Measurements from ENCODE around the gene CD1C.
"Not testable (repeated sequence)": the region's sequence is repeated elsewhere in the genome, so short reads cannot be mapped to it uniquely, and the experiment has no call there.

The CD1C gene

DNA sequence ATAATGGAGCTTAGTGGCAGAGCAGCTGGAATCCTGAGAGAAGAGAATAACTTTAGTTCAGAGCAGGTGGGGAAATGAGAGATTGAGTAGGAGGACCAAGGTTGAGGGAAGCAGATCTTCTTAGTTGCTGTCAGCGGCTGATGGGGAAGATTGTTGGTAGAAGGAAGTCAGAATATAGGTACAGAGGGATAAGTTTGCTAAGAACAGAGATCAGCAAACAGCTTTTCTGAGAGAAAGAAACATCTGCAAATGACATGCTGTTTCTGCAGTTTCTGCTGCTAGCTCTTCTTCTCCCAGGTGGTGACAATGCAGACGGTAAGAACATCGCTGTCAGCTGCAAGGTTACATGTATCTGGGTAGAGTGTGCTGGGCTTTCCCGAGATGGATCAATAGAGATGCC is at the start of gene CD1C:
CD1C (plus strand) TSS at position 113 of the 400 bp plus-strand sequence; CDS start at position 255, 142 bp downstream.
- H3K4me3 ChIP-seq (ENCODE audit: low read depth, low read length) = no peak within 1 kb of the TSS

DNA sequence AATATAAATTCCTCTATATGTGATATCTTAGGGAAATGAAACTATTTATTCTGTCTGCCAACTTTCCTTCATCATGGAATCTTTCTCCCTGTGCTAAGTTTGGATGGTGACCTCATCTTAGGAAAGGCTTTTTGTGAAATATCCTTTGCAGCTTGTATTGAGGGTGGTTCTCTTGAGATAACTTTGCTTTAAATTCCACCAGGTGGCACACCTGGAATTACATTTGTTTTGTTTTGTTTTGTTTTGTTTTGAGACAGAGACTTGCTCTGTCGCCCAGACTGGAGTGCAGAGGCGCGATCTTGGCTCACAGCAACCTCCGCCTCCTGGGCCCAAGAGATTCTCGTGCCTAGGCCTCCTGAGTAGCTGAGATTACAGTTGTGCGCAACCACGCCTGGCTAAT is 43.1 kb upstream of the CD1C start:
- H3K4me3 ChIP-seq (ENCODE audit: low read depth, low read length) = no peak overlapping the region

- no peak overlapping the region for H3K4me3 ChIP-seq (ENCODE audit: low read depth, low read length)
These were observed 41.6 kb upstream of the CD1C start for GRCh38 chr1:158248118-158248517.

DNA sequence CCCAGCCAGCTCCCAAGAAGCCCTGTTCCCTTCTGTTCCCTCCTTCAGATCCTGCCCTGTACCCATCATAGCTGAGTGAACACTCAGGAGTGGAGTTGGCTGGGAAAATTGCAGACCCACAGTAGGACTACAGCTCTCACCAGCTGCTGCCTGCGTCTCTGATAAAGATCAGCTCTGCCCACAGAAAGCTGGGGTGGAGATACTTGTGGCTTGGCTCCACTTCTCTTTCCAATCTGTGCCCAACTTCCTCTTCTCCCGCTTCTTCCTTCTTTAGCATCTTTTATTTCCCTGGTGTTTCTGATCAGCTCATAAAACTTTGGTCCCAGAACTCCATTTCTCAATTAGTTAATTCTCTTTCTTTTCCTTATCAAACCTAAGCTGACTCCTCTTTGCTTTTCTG is 41.0 kb upstream of the CD1C start:
- no peak overlapping the region for H3K4me3 ChIP-seq (ENCODE audit: low read depth, low read length)

DNA sequence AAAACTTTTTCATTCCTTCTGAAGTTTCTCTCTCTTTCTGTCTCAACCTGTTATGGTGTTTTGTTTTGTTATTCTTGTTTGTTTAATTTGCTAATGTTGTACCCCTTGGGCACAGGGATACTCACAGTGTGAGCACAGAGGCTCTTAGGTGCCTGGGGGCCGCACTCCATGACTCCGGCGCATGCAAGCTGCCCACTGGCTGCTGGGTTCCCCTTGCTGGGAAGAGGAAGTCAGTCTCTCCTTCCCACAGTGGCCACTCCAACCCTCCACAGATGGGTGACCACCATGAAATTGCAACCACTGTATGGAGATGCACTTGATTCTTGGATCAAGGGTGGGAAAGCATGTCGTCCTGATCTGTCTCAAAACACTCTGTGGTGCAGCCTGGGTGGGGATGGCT is 40.1 kb upstream of the CD1C start:
- no peak overlapping the region for H3K4me3 ChIP-seq (ENCODE audit: low read depth, low read length)

- H3K4me3 ChIP-seq (ENCODE audit: low read depth, low read length) = no peak overlapping the region
These were observed 38.6 kb upstream of the CD1C start for GRCh38 chr1:158251163-158251562.

DNA sequence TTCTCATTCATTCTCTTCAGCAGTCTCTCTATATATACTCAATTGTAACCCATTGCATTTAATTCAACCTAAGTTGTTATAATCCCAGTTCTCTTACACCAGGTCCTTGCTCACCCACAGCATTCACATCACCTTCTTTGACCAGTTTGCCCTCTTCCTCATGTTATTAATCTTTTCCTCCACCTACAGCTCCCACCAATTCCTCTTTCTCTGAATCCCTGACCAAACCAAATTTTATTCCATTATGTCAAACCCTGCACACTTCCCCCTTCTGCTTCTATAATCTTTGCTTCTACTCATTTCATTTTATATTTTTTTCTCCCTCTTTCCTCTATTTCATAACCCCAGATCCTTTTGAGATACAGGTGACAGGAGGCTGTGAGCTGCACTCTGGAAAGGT is 34.1 kb upstream of the CD1C start:
- H3K4me3 ChIP-seq (ENCODE audit: low read depth, low read length) = no peak overlapping the region

GRCh38 chr1:158256747-158257146 is 33.0 kb upstream of the CD1C start:
- not testable (repeated sequence) for H3K4me3 ChIP-seq (ENCODE audit: low read depth, low read length)

GRCh38 chr1:158257888-158258287 is 31.8 kb upstream of the CD1C start:
- H3K4me3 ChIP-seq (ENCODE audit: low read depth, low read length) = no peak overlapping the region

DNA sequence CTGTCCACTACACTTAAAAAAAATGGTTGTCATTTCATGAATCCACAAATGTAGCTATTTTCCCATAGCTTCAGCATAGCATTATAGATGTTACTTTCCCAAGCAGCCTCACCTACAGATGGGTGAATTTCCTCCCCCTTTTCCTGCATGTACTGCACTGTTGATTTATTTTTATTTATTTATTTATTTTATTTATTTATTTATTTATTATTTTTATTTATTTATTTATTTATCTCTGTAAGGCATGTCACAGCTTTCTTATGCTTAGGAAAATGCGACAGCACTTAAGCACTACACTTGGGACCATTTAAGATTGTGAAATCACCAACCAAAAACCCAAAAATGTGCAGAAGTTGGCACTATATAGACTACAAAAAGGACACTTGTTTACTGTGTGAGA is 30.6 kb upstream of the CD1C start:
- no peak overlapping the region for H3K4me3 ChIP-seq (ENCODE audit: low read depth, low read length)

DNA sequence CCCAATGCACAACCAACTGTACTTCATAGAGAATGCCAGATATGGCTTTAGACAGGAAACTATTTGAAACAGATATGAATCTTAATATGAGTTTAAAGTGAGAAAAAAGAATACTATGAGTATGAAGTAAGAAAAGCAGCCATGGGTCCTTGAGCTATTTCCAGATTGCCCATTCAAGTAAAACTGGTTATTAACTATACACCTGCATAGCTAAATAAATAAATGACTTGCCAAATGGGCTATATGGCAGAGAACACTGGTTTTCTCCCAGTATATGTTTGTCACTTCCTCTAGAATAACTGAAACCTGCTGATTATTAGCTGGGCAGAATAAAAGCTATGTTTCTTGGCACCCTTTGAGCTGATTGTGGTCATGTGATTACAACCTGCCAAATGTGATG is 17.0 kb upstream of the CD1C start:
- H3K4me3 ChIP-seq (ENCODE audit: low read depth, low read length) = no peak overlapping the region

GRCh38 chr1:158274797-158275196 is 14.9 kb upstream of the CD1C start:
- H3K4me3 ChIP-seq (ENCODE audit: low read depth, low read length) = no peak overlapping the region

DNA sequence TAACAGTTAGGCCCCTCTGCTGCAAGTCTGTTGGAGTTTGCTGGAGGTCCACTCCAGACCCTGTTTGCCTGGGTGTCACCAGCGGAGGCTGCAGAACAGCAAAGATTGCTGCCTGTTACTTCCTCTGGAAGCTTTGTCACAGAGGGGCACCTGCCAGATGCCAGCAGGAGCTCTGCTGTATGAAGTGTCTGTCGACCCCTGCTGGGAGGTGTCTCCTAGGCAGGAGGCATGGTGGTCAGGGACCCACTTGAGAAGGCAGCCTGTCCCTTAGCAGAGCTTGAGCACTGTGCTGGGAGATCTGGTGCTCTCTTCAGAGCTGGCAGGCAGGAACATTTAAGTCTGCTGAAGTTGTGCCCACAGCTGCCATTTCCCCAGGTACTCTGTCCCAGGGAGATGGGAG is 7.3 kb upstream of the CD1C start:
- H3K4me3 ChIP-seq (ENCODE audit: low read depth, low read length) = not testable (repeated sequence)

- H3K4me3 ChIP-seq (ENCODE audit: low read depth, low read length) = no peak overlapping the region
These were observed 5.8 kb upstream of the CD1C start for GRCh38 chr1:158283965-158284364.

DNA sequence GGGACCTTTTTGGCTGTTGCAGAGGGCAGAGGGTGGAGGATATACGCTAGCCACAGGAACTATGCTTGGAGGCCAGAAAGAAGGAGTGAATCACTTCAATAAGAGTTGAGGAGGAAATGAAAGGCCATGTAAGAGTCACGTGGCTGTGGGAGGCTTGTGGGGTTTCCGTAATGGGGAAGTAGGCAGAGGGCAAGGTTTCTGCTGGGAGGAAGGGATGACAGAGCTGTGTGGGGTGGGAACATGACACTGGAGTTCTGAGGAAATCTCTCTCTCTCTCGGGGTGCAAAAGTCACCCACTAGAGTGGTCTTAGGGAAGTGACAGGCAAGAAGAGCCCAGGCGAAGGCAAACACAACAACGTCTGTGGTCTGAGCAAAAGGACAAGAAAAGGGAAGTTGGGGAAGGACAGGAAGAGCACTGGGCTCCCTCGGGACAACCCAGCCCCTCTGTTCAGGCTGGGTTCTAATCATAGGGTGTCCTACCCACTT is 3.9 kb upstream of the CD1C start:
- H3K4me3 ChIP-seq (ENCODE audit: low read depth, low read length) = no peak overlapping the region

DNA sequence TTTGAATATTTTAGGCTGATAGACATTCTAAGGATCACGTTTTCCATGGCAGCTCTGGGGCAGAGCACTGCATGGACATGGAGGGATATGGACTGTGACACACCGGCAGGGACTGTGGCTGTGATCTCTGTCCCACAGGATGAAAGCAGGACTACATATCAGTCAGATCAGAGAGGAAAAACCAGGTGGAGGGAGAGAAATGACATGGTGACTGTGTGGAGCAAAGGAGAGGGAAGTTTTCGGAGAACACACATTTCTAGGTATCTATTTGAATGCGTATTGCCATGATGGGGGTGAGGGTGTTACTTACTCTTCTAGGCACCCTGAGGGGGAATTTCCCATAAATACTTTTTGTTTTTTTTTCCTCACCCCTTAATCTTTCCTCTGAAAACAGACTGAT is 3.2 kb upstream of the CD1C start:
- no peak overlapping the region for H3K4me3 ChIP-seq (ENCODE audit: low read depth, low read length)

DNA sequence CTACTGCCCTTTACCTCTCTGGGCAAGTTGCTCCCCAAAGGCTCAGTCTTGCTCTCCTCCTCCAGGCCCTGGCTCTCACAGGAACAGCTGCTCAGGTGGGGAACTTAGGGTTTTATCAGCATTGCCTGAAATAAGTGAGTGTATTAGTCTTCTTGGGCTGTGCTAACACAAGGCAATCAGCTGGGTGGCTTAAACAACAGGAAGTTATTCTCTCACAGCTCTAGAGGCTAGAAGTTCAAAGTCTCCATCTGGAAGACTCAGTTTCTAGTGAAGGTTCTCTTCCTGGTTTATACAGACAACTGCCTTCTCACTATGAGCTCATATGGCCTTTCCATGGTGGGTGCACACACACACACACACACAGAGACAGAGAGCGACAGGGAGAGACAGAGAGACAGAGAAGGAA is 2.8 kb upstream of the CD1C start:
- H3K4me3 ChIP-seq (ENCODE audit: low read depth, low read length) = no peak overlapping the region

- H3K4me3 ChIP-seq (ENCODE audit: low read depth, low read length) = no peak overlapping the region
These were observed 660 bp downstream of the CD1C start for GRCh38 chr1:158290321-158290844.

GRCh38 chr1:158295791-158296190 is 6.1 kb downstream of the CD1C start:
- H3K4me3 ChIP-seq (ENCODE audit: low read depth, low read length) = no peak overlapping the region

DNA sequence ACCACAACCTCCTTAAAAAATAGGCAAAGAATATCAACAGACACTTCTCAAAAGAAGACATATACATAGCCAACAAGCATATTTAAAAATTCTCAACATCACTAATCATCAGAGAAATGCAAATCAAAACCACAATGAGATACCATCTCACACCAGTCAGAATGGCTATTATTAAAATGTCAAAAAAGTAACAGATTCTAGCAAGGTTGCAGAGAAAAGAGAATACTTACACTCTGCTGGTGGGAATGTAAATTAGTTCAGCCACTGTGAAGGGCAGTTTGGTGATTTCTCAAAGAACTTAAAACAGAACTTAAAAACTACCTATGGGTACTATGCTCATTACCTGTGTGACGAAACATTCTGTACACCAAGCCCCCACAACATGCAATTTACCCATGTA is 20.9 kb downstream of the CD1C start:
- no peak overlapping the region for H3K4me3 ChIP-seq (ENCODE audit: low read depth, low read length)

DNA sequence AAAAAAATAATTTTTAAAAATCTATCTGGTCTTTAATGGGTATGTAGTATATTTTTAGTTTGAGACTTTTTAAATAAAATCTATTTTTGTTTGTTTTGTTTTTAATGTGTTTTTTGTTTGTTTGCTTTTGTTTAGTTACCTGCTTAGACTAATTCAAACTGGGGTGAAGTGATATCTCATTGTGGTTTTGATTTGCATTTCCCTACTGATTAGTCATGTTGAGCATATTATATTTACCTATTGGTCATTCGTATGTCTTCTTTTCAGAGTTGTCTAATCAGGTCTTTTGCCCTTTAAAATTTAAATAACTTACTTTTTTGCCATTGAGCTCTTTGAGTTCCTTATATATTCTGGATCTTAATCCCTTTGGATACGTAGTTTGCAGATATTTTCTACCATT is 21.3 kb downstream of the CD1C start:
- H3K4me3 ChIP-seq (ENCODE audit: low read depth, low read length) = no peak overlapping the region

GRCh38 chr1:158323866-158324265 is 34.1 kb downstream of the CD1C start:
- H3K4me3 ChIP-seq (ENCODE audit: low read depth, low read length) = no peak overlapping the region

DNA sequence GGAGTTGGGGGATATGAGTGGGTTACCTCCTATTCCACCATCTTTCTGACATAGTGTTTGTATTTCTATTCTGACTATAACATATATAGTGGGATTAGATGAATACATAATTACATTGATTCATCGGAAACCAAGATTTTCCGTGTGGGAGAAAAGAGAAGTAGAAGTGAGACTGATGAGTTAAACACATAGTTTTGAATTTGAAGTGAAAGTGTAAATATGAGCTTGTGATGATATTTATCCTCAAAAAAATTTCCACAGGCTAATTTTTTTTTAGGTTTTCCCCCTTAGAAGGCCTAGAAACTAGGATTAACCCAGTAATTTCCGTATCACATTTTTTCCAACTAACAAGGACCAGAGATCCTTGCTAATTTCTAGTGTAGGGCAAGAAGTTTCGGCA is 34.7 kb downstream of the CD1C start:
- no peak overlapping the region for H3K4me3 ChIP-seq (ENCODE audit: low read depth, low read length)

- H3K4me3 ChIP-seq (ENCODE audit: low read depth, low read length) = no peak overlapping the region
These were observed 37.8 kb downstream of the CD1C start for GRCh38 chr1:158327481-158327880.
